Measurements from ENCODE around the gene TKTL2.

DNA sequence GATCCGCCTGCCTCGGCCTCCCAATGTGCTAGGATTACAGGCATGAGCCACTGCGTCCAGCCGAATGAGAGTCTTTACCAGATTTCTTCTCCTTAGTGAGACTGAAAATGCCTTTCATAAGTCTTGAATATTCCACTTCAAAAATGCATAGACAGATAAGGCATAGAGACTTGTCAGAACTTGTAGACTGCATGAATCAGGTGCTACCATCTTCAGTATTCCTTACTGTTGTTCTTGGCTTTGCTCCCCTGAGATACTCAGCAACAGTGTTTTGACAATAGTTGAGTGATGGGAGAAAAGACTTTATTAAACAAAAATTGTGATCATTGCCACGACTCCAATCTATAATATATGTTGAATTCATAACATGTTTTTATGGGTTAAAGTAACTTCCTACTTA lies 11.0 kb downstream of the TKTL2 start:
- TF ChIP-seq POLR2A (IDR thresholded peaks at IDR 0.05; ENCODE audit: low read length) (no peak), GATA1 (IDR thresholded peaks at IDR 0.05; ENCODE audit: low read depth, low read length) (no peak)

Measured in erythroblast (primary cell).